Raji (cell line): Measurements from ENCODE around the gene ISG20L2.

Experiments
- POLR2A ChIP-seq: IDR thresholded peaks from 2 replicates; pipeline ENCODE4 v1.6.1; 2011; ENCODE audit warnings: low read depth, low read length, control low read depth; ENCODE audit not compliant: insufficient read depth

The ISG20L2 gene

GRCh38 chr1:156691665-156692440 lies 36.7 kb downstream of the ISG20L2 start:
- no peak for TF ChIP-seq POLR2A

- no peak for TF ChIP-seq POLR2A
Observed at GRCh38 chr1:156691191-156691590, 37.4 kb downstream of the ISG20L2 start.

- no peak for TF ChIP-seq POLR2A
Observed at GRCh38 chr1:156690675-156691036, 37.9 kb downstream of the ISG20L2 start.

GRCh38 chr1:156689953-156690674 lies 38.5 kb downstream of the ISG20L2 start:
- TF ChIP-seq POLR2A = no peak

- no peak for TF ChIP-seq POLR2A
Observed at GRCh38 chr1:156689035-156689952, 39.3 kb downstream of the ISG20L2 start.

- TF ChIP-seq POLR2A = no peak
Observed at GRCh38 chr1:156684227-156684782, 44.3 kb downstream of the ISG20L2 start.

- no peak for TF ChIP-seq POLR2A
Observed at GRCh38 chr1:156682166-156682890, 46.2 kb downstream of the ISG20L2 start.

- TF ChIP-seq POLR2A = no peak
Observed at GRCh38 chr1:156681196-156681960, 47.2 kb downstream of the ISG20L2 start.

- no peak for TF ChIP-seq POLR2A
Observed at GRCh38 chr1:156680056-156680455, 48.5 kb downstream of the ISG20L2 start.

GRCh38 chr1:156677616-156678596 lies 50.7 kb downstream of the ISG20L2 start:
- TF ChIP-seq POLR2A = no peak

GRCh38 chr1:156676820-156677615 lies 51.5 kb downstream of the ISG20L2 start, which contains the start of gene NES:
Gene NES, minus strand, starts transcription at chr1:156677407. Its CDS starts 143 bp downstream, at chr1:156677264.
- no peak for TF ChIP-seq POLR2A
